ENCODE measurements around the gene NWD2.

- TF ChIP-seq CTCF (IDR thresholded peaks at IDR 0.05) (no peak), POLR2A (IDR thresholded peaks at IDR 0.05) (no peak)
These were observed 218.7 kb downstream of the NWD2 start for GRCh38 chr4:37463033-37463856.
